Activated naive CD4-positive, alpha-beta T cell (primary cell): ENCODE measurements around the gene SFT2D2.
"Not testable (repeated sequence)": the region's sequence is repeated elsewhere in the genome, so short reads cannot be mapped to it uniquely, and the experiment has no call there.

Experiments
- DNase-seq, 4 experiments: peaks; one replicate each; lab custom pipeline; 2025; lab: John Stamatoyannopoulos, UW

The SFT2D2 gene

DNA sequence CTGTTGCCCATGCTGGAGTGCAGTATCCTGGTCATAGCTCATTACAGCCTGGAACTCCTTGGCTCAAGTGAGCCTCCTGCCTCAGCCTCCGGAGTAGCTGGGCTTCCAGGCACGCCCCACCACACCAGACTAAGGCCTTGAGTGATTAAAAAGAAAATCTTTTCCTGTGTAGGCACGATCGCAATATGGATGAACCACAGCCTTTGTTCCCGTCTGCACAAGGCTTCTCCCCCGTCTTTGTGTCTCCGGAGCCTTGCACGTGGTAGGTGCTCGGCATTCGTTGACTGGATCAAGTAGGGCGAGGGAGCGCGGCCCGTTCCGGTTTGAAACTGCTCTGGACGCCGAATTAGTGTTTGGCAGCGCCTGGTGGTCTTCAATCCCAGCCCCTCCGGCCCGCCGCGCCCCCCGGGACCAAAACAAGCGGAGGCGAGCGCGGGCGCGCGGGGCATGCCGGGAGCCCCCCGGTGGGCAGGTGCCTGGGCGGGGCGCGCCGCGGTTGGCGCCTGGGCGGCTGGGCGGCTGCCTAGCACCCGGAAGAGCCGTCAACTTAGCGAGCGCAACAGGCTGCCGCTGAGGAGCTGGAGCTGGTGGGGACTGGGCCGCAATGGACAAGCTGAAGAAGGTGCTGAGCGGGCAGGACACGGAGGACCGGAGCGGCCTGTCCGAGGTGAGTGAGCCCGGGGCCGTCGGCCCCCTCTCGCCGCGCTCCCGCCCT lies at the start of gene SFT2D2:
SFT2D2 (plus strand) TSS at position 529 of the 715 bp plus-strand sequence; CDS start at position 605, 76 bp downstream.
- DNase-seq: peak; percentile 53 to 73 (median 56)

DNA sequence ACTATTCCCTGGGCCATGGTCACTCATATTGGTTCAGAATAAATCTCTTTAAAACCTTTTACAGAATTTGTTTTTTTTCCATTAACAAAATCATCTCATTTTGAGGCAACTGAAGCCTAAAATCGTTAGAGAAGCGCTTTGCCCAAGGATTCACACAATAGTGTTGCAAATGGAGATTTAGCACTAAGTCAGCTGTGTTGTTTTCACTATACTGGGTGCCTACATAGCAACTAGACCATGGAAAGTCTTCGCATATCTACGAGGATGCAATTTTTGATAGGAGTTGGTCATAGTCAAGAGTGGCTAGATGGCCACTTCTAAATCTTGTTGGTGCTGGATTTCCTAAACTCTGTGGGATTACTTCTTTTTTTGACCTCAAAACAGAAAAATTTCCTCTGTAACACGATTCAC lies 47.6 kb upstream of the SFT2D2 start:
- no peak for DNase-seq

DNA sequence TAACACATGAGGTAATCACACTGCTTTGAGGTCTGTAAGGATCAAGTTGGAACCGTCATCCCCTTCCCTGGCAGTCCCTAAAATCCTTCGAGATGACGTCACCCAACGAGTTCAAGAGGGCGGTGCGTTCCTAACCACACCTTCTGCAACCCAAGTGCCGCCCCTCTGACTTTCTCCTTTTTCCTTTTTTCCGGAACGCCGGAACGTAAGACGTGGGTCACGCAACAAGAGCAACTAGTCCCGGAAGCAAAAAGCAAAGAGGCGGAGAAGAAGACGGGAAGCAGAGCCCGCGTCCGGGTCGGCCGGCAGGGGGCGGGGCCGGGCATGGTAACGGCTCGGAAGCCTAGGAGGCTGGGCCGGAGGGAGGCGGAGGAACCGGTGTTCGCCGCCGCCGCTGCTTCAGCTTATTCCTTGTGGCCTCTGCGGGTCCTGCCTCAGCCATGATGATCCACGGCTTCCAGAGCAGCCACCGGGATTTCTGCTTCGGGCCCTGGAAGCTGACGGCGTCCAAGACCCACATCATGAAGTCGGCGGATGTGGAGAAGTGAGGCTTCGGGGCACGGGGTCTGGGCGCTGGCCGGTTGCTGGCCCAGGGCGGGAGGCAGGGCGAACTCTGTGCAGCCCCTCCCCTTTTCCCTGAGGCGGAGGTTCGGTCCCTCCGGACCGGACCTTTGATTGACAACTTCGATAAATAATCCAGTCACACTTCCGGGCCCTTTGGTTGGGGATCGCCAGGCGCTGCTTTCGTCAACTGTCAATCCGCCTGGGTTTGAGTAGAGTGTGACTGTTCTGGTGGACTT lies 47.0 kb upstream of the SFT2D2 start, which contains the start of gene TIPRL:
TIPRL (plus strand) TSS at position 325 of the 800 bp plus-strand sequence; CDS start at position 441, 116 bp downstream.
- DNase-seq: peak; percentile 79 to 90 (median 82)

DNA sequence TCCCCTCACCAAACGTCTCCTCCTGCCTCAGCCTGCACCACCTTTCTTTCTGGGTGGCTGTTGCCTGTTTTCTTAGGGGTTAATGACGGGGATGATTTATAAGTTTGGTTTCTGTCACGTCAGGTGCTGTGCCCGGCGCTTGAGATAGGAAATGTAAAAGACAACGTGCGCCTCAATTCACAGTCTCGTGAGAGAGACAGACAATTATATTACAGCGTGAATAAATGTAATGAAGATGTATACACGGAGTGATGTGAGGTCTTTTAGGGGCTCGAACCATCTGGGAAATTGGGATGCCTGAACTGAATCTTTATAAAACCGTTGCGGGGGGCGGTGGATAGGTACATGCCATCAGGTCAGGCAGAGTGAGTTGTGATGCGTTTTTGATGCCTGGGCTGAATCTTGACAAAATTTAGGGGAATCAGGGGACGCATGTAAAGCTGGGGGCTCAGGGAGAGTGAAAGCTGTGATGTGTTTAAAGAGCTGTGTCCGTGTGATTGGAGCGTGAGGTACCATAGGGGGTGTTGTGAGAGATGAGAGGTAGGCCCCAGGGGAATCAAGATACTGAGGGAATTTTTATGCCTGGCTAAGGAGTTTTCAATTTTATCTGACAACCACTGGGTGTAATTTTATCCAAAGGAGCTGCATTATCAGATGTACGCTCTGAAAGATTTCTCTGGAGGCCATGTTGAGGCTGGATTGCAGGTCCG lies 46.2 kb upstream of the SFT2D2 start:
- no peak for DNase-seq

DNA sequence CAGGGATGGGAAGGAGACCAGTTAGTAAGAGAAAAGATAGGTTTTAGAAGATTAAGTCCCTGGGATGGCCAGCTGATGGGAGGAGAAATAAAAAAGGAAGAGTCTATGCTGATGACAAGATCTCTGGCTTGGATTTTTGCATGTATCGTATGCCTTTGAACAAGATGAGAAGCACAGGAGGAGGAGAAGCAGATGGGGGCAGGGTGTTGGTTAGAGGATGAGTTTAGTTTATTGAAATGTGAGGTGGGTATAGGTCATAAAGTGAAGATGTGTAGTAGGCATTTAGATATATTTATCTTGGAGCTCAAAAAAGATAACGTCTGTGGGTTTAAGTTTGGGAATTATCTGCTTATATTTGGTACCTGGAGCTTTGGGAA lies 45.7 kb upstream of the SFT2D2 start:
- no peak for DNase-seq

DNA sequence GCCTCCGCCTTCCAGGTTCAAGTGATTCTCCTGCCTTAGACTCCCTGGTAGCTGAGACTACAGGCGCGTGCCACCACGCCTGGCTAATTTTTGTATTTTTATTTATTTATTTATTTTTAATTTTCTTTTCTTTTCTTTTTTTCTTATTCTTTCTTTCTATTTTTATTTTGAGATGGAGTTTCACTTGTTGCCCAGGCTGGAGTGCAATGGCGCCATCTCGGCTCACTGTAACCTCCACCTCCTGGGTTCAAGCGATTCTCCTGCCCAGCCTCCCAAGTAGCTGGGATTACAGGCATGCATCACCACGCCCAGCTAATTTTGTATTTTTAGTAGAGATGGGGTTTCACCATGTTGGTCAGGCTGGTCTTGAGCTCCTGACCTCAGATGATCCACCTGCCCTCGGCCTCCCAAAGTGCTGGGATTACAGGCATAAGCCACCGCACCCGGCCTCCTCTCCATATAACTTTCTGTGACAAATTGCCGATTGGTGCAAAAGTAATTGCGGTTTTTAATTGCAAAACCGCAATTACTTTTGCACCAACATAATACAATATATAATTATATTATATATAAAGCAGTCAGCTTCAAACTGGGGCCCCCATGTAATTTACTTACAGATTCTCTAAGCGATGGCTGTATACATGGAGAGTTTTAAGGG lies 44.6 kb upstream of the SFT2D2 start:
- DNase-seq: not testable (repeated sequence)

DNA sequence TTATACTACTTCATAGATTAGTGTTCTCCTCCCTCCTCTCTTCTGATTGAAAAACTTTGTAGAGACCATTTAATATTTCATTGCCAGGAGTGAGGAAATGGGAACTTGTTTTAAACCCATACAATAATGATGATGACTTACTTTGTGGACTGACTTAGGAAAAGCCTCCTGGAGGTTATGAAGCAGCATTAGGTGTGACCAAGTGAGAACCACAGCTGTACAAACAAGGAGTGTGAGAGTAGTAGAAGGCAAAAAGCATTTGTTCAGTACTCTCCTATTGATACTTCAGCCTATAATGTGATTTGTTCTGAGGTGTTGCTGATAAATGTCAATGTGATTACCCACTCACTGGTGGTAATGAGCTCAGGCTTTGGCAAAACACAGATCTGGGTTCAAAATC lies 38.6 kb upstream of the SFT2D2 start:
- DNase-seq: no peak

DNA sequence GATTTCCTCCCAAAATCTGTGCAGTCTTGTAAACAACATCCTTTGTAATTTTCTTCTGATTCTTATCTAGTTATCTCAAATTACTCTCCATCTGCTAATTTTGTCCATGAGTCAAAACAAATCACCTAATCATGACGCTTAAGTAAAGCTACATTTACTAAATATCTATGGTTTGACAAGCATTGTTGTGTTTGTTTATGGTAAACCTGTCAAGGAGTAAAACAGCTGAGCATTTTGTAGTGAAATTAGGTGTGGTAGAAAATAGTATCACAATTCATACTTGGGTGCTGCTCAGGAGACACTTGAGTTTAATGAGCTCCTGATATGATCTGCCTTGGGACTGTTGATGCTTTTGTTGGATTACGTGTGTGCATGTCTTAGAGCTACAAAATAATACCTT lies 35.4 kb upstream of the SFT2D2 start:
- no peak for DNase-seq

DNA sequence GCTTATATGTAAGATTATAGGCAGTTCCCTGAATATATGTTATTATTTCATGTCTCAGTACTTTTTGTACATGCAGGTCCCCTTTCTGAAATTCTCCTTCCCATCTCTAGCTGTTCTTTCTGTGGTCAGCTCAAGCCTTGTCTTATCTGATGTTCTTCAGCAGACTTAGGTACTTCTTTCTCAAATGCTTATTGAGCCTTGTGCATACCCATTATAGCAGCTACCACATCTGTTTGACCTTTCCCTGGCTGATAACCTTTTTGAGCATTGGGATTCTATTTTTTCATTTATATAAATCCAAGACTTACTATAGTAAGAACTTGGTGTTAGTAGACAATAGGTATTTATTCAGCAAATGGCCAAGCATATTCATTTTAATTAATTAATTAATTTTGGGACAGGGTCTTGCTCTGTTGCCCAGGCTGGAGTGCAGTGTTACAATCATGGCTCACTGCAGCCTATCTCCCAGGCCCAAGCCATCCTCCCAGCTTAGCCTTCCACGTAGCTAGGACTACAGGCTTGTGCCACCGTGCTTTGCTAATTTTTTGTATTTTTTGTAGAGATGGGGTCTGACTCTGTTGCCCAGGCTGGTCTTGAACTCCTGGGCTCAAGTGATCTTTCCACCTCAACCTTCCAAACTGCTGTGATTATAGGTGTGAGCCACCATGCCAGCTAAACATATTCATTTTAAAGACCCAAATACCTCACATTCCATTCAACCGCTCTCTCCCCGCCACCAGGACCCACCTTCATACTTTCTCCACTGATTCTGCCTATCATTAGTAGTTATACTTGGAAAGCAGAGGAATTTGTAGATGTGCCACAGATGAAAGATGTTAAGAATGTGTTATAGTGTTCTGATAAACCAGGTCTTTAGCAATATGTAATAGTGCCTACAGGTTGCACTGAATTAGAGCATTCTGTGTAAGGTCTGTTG lies 30.3 kb upstream of the SFT2D2 start:
- no peak for DNase-seq

DNA sequence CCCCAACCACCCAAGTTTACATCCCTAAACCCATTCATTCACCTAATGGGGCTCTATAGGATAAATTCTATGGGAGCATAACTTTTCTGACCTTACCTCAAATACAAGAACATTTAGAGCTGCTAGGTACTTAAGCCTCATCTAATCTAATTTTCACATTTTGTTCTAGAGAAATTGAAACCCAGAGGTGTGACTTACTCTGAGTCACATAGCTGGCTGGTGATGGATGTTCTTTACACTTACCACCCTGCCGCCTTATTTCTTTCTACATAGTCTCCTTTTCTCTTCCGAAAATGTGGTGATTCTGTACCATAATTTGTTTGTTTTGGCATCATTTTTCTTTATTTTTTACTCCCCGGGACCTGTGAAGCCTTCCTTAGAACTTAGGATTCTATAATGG lies 26.7 kb upstream of the SFT2D2 start:
- DNase-seq: no peak

DNA sequence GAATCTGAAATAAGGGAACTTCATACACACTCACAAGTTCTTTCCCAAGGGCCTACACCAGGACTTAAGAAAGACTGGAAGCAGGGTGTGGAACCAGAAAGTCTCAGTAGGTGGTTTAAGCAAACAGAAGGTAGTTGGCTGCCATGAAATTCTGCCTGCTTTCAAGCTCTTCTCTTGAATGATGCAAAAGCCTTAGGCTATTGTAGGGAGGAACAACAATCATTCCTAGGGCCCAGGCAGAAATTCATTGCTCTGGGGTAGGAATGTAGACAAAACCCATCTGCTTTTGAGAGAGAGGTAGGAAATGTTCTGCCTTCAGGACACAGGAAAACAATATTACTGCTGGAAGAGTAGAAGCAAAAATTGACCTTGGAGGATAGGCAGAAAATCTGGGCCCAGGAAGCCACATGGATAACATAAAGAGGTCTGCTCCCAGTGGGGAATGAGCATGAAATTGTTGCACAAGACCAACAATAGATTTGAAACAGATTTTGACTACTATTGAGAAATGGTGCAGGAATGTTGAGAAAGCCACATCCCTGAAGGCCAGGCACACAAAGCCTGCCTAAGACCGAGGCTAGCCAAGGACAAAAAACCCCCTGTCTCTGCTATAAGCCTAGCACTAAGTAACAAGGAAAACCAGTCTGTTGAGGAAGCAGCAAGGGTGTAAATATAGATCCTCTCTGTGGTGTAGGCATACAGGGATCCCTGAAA lies 22.7 kb upstream of the SFT2D2 start:
- DNase-seq: no peak

DNA sequence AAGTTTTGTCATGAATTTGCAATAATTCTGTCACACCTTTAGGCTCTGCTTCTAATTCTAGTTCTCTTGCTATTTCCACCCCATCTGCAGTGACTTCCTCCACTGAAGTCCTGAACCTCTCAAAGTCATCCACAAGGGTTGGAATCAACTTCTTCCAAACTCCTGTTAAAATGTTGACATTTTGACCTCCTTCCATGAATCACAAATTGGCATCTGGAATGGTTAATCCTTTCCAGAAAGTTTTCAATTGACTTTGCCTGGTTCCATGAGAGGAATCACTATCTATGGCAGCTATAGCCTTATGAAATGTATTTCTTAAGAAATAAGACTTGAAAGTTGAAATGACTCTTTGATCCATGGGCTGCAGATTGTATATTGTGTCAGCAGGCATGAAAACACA lies 19.7 kb upstream of the SFT2D2 start:
- no peak for DNase-seq

DNA sequence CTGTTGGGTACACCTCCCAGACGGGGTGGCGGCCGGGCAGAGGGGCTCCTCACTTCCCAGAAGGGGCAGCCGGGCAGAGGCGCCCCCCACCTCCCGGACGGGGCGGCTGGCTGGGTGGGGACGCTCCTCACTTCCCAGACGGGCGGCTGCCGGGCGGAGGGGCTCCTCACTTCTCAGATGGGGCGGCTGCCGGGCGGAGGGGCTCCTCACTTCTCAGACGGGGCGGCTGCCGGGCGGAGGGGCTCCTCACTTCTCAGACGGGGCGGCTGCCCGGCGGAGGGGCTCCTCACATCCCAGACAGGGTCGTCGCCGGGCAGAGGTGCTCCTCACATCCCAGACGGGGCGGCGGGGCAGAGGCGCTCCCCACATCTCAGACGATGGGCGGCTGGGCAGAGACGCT lies 18.1 kb upstream of the SFT2D2 start:
- DNase-seq: not testable (repeated sequence)

DNA sequence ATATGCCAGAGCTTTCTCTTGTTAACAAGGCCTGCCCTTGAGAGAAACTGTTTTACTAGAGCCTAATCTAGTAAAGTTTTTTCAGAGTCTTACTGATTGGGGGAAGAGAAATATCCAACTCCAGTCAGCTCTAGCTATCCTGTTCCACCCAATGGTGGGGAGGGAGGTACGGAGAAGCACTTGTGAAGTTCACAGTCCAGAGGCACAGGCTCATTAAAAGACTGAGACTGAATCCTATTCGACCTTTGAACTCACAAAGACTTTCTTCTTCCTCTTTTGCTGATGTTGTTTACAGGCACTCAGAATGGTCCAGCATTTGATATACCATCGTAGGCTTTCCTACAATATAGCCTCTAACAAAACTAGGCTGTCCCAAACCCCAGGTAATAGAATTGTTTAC lies 15.5 kb upstream of the SFT2D2 start:
- no peak for DNase-seq

DNA sequence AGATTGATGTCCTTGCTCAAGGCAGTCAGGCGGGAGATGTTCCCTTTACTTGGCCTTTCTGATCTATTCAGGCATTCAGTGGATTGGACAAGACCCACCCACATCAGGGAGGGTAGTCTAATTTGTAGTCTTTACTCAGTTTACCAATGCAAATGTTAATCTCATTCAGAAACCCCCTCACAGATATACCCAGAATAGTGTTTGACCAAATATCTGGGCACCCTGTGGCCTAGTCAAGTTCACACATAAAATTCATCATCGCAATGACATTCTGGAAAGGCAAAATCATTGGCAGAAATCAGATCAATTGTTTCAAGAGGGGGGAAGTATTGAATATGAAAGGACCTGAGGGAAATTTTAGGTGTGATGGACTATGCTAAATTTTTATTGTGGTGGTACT lies 12.5 kb upstream of the SFT2D2 start:
- no peak for DNase-seq

DNA sequence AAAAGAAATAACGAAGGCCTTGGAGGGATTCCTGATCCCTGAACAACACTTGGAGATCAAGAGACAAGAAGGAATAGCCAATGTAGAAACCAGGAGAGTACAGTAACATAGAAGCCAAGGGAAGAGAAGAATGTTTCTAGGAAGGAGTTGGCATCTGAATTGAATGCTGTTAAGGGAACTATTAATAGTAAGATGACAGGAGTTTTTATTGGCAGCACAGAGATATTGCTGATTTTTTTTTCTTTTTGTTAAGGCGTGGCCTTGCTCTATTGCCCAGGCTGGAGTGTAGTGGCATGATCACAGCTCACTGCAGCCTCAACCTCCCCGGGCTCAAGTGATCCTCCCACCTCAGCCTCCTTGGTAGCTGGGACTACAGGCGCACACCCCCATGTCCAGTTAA lies 9.6 kb upstream of the SFT2D2 start:
- DNase-seq: no peak

DNA sequence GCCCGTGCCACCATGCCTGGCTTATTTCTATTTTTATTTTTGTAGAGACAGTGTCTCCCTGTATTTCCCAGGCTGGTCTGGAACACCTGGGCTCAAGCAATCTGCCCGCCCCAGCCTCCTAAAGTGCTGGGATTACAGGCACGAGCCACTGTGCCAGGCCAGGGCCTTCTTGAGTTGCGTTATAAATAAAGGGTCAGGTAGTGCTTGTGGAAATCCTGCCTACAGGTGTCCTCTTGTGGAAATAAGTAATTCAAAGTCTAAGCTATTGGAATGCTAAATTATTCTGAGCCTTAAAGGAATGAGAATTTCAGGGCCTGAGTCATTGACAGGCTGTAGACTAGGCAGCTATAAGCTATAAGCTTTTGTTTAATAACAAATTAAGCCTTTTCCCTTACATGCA lies 8.1 kb upstream of the SFT2D2 start:
- no peak for DNase-seq

DNA sequence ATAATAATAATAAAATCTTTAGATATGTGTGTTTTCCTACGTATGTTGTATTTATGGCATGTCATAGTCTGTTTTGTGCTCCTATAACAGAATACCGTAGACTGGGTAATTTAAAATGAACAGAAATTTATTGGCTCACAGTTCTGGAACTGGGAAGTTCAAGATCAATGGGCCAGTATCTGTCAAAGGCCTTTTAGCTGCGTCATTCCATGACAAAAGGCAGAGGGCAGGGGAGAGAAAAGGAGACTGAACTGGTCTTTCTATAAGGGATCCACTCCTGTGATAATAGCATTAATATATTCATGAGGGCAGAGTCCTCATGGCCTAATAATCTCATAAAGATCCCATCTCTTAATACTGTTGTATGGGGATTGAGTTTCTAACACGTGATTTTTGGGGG lies 7.1 kb upstream of the SFT2D2 start:
- DNase-seq: no peak

DNA sequence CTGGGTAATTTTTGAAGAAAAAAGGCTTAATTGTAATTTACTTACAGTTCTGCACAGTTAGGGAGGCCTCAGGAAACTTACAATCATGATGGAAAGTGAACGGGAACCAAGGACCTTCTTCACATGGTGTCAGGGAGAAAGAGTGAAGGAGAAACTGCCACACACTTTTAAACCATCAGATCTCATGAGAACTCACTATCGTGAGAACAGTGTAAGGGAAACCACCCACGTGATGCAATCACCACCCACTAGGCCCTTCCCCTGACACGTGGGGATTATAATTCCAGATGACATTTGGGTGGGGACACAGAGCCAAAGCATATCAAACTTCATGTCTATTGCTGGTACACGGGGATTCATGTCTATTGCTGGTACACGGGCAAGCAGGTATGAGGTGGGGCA lies 5.3 kb upstream of the SFT2D2 start:
- no peak for DNase-seq

DNA sequence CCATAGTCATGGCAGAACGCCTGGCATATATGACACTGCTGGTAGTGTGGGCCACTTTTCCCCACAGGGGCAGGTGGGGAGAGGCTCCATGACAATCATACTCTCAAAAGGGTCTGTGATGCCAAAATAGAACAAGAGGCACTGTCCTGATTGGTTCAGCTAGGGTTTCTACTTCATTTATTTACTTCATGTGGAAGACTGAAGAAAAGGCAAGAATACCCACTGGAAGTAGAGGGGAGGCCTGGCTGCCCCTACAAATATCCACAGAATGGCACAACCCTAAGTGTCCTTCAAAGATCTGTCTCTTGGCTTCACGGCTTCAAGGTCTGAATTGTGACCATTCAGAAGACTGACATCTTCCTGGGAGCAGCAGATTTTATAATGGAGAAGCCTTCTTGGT lies 4.5 kb upstream of the SFT2D2 start:
- DNase-seq: no peak
